Nucleus accumbens (tissue), 56 donors: ENCODE measurements around the gene CGNL1.

ENCODE experiments used
- DNase-seq, 56 donors: peaks; one replicate each; lab custom pipeline; 2025; lab: John Stamatoyannopoulos, UW

Gene CGNL1

DNA sequence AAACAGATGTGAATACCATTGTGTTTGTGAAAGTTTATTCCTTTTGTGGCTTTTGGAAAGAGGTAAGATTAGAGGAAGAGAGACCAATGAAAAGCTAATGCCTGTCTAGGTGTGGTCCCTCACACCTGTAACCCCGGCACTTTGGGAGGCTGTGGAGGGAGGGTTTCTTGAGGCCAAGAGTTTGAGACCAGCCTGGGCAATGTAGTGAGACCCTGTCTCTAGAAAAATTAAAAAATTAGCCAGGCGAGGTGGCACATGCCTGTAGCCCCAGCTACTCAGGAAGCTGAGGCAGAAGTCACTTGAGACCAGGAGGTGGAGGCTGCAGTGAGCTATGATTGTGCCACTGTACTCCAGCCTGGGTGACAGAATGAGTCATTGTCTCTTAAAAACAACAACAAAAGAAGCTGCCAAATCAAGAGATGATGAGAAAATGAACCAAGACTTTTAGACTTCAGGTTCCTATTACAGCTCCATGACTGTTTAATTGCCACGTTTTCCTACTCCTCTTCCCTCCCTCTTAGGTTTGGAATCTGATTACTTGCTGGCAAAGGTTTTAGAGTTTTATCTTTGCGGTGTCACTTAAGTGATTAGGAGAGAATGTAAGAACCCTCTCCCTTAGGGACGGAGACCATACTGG lies 68.7 kb downstream of the CGNL1 start:
- DNase-seq, result peak in 1 of 56 donors; percentile 24

DNA sequence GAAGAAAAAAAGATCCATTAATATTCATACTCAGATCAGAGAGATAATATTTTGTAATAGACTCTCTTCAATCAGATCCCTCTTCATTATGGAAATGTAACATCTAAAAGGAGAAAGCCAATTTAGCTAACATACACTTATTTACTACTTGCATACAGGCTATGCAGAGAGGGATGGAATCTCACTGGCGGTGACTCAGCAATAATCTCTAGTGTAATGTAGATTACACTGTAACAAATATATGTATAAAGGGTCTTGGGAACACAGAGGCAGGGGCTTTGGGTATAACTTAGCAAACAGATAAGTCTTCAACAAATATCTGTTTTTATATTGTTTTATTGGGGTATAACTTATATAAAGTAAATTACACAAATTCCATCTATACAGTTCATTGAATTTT lies 69.6 kb downstream of the CGNL1 start:
- no peak for DNase-seq

DNA sequence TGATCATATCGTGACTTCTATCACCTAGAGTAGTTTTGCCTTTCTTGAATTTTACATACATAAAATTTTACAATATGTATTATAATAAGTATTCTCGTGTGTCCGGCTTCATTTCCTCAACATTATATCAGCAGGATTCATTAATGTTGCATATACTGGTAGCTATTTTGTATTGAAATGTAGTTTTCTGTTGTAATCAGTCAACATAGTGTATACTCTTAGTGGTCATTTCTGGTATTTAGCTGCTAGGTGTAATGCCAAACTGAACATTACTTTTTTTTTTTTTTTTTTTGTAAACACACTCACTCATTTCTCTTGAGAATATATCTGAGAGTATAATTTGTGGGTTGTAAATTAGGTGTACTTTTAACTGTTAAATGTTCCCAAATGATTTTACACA lies 70.1 kb downstream of the CGNL1 start:
- no peak for DNase-seq

DNA sequence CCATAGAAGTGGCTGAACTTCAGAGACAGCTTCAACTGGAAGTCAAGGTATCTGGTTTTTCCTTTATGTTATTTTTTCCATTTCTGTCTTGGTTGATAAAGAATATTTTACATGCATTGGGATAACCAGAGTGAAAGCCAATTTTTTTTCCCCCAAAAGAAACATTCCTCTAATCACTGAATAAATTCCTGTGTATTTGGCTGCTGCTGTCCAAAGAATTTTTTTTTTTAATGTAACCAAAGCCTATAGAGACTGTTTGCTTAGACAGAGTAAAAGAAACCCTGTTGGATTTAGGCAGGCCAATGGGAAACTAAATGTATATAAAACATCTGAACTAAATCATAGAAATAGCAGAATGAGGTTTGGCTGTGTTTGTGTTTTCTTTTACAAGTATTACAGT lies 75.2 kb downstream of the CGNL1 start:
- no peak for DNase-seq

DNA sequence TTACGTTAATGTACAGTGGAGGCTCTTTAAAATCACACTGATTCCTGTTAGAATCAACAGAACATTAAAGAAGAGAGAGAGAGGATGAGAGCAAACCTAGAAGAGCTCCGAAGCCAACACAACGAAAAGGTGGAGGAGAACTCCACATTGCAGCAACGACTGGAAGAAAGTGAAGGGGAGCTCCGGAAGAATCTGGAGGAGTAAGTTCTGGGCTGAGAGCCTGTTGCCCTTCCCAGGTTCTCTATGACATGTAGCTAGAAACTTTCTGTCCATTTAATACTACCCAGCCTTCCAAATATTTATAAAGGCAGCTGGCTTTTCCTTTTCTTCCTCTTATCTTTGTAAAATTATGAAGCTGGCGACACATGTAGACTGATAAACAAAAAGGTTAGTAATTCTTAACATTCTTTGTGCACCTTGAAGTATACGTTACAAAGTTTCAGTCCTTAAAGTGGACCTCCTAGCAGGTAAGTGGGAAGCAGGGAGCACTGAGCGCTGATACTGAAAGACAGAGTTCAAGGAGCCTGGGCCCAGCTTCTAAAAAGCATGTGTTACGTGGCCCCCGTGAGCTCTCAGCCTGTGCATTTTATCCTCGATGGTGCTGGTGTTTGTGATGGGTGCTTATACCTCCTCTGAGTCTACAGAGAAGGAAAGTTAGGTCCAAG lies 75.9 kb downstream of the CGNL1 start:
- no peak for DNase-seq

DNA sequence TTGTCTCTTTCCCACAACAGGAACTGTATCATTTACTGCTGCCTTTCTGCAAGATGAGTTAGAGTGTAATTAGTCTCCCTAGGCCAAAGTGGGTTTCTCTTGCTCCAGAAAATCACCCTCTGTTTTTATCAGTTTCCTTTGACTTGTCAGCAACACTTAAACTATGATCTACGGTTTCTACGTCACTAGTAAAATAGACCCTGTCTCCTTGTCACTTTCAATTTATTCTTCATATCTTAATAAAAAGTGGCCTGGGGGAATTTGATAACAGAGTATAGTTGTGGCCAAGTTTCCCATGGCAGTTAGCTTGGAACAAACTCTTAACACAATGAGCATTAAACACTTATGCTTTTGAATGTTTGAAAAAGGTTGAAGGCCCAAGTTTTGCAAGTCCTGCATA lies 79.6 kb downstream of the CGNL1 start:
- no peak for DNase-seq

DNA sequence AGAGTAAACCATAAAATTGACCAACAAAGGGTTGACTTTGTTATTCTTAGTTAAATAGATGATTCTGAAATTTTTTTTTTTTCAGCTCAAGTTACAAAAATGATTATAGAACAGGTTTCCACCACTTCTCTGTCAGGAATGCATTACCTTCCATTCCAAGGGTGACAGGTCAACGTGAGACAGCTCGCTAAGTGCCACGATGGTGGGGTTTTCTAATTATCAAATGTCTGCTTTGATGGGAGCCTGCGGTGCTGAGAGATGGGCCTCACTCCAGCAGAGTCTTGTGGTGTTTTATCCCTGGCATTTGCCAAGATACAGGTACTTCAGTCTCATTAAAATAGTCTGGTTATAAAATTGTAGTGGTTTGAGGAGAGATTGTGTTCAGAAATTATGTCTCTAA lies 80.3 kb downstream of the CGNL1 start:
- DNase-seq, result no peak

DNA sequence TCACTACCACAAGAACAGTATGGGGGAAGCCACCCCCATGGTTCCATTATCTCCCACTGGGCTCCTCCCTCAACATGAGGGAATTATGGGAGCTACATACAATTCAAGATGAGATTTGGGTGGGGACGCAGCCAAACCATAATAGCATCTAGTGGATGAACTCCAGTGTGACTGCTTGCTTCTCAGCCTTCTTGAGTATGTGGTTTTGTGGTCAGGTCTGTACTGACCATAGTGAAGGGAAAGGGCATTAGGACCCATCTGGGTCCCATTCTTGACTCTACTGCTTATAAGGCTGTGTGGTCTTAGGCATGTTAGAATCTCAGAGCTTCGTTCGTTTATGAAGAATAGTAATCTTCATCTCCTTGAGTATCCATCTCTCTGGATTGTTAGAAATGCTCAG lies 81.4 kb downstream of the CGNL1 start:
- DNase-seq, result no peak

DNA sequence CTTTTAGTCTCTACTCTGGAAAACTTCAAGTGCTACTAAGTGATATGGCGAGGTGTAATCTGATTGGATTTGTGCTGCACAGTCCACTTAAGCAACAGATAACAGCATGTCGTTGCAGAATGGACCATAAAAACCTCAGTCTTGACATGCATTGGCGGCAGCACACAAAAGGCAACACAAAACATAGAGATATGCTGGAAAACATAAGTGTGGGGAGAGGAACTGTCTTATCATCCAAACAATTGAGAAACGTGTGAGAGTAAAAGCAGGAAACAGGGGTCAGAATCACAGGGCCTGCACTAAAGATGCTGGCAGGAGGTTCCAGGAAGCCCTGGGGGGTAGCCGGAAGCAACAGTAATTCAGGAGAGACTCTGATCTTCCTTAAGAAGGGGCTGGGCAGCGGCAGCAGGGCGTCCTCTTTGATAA lies 82.1 kb downstream of the CGNL1 start:
- DNase-seq, result no peak

DNA sequence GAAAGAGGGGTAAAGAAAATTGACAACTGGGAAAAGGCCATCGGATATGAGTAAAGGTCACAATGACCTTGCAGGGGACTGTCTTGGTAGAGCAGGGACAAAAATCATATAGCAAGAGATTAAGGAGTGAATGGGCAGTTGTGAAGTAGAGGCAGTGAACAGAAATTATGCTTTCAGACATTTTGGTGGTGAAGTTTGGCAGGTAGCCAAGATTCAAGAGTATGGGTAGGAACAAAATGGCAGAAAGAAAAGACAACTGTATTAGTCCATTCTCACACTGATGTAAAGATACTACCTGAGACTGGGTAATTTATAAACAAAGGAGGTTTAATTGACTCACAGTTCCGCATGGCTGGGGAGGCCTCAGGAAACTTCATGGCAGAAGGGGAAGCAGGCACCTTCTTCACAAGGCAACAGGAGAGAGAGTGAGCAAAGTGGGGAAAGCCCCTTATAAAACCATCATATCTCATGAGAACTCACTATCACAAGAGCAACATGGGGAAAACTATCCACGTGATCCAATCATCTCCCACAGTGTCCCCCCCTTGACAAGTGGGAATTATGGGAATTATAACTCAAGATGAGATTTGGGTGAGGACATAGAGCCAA lies 84.0 kb downstream of the CGNL1 start:
- no peak for DNase-seq

DNA sequence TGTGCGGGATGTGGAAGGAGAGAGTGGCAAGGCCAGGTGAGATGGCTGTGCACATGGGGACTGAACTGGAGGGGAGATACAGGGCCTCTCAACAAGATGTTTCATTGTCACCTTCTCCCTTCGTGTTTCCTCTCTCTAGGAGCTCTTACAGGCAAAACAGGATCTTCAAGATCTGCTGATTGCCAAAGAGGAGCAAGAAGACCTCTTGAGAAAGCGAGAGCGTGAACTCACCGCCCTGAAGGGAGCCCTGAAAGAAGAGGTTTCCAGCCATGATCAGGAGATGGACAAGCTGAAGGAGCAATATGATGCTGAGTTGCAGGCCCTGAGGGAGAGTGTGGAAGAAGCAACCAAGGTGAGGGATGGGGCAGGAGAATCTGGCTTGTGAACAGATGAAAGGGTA lies 85.2 kb downstream of the CGNL1 start:
- no peak for DNase-seq

DNA sequence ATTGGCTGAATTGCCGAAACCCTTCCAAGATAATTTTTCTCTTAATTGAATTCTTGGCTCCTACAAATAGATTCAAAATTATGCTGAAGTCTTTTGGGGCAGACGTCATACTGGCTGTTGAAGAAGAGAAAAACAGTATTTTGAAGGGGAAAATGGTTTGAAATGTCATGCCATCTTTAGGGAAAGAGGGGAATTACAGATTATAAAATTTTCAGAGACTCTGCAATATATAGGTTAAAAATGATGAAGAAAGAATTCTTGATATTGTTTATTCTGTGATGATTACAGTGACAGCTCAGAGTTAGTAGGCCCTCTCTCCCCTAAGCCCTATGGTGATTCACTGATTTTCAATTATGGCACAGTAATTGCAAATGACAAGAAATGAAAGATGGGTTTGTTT lies 86.1 kb downstream of the CGNL1 start:
- DNase-seq, result no peak

DNA sequence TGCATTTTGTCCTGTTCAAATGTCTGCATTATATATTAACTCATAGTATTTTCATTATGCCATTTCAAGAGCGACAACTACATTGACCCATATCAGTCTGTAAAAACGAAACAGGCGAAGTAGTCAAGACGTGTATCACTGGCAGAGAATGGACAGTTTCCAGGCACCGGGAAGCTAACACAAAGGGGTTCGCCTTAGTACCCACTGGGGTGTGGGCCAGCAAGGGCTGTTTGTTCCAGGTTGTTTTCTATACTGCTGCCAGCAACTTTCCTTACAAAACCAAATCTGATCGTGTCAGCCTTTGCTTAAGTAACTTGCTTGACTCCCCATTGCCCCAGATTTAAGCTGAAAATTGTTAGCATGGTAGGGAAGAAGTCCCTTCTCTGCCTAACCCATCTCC lies 87.1 kb downstream of the CGNL1 start:
- DNase-seq, result peak in 39 of 56 donors; percentile 1 to 82 (median 17)

DNA sequence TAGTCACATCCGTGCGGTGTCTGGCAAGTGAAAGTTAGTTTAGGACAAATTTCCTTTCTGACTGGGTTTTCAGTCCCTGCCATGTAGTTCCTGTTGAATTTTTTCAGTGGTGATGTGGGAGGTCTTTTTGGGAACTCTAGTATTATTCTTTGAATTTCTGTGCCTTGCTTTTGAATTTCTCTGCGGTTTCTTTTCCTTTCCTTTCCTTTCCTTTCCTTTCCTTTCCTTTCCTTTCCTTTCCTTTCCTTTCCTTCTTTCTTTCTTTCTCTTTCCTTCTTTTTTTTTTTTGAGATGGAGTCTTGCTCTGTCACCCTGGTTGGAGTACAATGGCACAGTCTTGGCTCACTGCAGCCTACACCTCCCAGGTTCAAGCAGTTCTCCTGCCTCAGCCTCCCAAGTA lies 88.2 kb downstream of the CGNL1 start:
- DNase-seq, result no peak

DNA sequence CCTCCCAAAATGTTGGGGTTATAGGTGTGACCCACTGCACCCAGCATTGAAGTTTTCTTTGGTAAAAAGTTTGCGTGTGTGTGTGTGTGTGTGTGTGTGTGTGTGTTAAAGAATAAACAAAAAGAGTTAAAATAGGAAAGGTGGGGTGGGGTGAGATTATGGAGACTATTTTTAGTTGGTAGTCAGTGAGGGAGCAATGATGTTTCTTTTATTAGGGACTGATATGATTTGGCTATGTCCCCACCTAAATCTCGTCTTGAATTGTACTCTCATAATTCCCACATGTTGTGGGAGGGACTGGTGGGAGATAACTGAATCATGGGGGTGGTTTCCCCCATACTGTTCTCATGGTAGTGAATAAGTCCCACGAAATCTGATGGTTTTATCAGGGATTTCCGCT lies 92.2 kb downstream of the CGNL1 start:
- DNase-seq, result no peak

DNA sequence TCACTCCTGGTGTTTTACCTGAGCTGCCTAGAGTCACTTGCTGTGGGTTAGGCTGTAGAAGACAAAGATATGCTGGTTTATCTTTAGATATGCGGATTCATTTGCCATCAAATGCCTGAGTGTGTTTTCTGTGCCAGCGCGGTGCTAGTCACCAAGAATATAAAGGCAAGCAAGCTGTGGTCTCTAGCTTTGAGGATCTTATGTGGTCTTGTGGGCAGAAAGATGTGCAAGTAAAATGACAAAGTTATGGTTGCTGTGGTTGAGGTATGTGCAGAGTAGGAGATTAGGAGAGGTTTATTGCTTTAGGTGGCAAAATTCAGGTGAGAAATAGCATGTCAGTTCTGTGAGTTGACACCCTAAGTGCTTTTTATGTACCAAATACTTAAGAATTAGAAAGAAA lies 94.2 kb downstream of the CGNL1 start:
- DNase-seq, result no peak

DNA sequence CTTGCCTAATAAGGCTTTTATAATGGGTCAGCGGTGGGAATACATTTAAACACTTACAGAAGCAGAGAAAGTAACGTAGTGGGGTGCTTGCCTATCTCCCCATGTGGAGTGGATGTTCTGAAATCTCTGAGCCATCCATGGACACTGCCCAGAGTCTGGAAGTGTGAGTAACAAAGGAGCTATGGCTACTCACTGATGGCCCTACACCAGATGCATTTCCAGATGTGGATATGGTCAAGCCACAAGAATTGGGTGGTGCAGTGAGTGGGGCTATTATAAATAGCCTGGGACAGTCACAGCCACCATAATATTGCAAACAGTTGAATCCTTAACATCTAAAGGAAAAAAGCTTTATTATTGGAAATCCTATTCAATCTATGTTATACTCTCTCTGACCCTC lies 96.6 kb downstream of the CGNL1 start:
- DNase-seq, result no peak

DNA sequence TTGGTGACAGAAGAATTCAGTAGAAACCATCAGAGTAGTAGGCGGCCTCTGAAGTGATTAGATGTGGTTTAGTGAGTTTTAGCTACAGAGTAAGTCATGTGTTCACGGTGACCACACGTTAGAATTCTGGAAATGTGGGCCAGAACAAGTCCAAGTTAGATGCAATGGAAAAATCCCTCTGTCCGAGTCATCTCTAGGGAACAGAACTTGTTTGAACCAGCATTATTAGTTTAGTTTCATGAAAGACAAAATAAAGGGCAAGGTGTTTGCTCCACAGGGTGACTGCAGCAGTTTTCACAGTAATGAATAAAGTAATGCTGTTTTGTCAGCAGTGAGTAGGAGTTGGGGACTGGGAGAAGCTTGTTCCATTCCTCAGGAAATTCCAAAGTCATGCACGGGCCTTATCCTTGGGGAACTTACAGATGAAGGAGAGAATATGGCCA lies 100.2 kb downstream of the CGNL1 start:
- no peak for DNase-seq

DNA sequence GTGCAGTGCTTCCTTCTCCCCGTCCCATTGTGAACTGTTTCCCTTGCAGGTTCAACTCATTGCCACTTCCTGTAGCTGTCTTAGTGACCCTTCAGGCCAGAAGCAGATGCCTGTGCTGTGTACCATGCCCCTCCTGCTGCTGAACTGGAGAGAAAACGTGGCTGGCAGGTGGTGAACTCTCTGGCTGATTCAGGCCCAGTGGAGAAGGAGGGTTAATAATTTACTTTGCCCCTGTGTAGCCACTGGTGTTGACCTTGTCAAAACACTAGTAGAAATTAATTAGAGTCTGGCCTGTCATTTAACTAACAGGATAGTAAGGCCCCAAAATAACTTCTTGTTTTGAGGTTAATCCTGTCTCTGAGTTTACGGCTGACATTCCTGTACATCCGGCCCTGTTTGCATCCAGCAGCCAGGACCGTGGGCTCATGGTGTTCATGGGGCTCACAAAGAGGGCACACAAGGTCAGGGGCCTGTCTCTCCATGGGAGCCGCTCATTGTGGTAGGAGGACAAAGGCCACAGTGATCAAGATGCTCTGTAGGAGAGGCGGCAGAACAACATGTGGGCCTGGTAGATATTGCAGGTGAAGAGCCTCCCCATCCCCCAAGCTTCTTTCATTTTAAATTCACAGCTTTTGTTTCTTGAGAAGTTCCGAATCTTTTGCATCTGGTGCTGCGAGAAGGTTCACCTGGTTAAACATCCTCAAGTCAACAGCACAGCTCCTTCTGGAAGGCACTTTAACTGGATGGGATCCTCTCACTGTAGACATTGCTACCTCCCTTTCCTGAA lies 101.6 kb downstream of the CGNL1 start:
- DNase-seq, result no peak

DNA sequence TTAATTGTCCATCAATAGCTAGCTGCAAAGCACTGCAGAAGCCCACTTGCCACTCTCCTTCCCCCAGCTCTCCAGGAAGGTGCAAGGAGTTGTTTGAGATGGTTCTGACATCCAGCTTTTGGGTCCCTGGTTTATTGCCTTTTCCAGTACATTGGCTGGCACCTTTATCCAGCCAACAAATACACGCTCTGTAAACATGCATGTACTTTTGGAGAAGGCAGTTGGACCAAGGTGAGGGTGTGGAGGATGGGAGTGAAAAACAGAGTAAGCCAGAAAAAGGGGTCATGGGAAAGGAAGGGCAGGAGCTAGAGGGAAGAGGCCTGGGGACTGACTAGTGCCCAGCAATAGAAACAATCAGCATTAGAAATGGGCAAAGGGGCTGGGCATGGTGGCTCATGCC lies 102.7 kb downstream of the CGNL1 start:
- DNase-seq, result no peak

DNA sequence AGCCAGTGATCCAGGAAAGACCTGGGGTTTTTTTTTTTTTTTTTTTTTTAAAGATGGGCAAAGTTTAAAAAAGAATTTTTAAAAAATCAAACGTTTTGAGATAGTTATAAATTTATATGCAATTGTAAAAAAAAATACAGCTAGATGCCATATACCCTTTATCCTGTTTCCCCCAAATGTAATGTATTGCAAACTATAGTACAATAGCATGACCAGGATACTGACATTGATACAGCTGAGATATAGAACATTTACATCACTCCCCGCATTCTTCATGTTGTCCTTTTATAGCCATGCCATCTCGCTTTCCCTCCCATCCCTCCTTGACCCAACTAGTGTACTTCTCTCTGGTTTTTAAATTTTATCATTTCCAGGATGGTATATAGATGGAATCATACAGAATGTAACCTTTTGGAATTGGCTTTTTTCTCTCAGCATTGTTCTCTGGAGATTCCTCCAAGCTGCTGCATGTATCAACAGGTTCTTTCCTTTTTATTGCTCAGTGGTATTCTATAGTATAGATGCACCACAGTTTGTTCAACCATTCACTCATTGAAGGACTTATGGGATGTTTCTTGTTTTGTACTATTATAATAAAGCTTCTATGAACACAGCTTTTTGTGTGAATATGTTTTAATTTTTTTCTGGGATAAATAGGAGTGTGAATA lies 104.9 kb downstream of the CGNL1 start:
- no peak for DNase-seq
